OCI-LY1 (cell line): ENCODE measurements around the gene MTCL3.

Source experiments
- CTCF ChIP-seq: fragments of 200-600 bp; sonication (generic), shearing (Covaris generic); IDR thresholded peaks from 2 replicates; pipeline ENCODE4 v1.5.1; 2017; ENCODE audit warnings: mild to moderate bottlenecking, antibody characterized with exemption, low read length, moderate library complexity, mixed read lengths
- EZH2 ChIP-seq: fragments of 200-600 bp; sonication (generic), shearing (Covaris generic); IDR thresholded peaks from 2 replicates; pipeline ENCODE4 v1.8.0; 2017; ENCODE audit warnings: borderline replicate concordance, mixed run types, mild to moderate bottlenecking, antibody characterized with exemption, low read length, moderate library complexity, mixed read lengths

DNA sequence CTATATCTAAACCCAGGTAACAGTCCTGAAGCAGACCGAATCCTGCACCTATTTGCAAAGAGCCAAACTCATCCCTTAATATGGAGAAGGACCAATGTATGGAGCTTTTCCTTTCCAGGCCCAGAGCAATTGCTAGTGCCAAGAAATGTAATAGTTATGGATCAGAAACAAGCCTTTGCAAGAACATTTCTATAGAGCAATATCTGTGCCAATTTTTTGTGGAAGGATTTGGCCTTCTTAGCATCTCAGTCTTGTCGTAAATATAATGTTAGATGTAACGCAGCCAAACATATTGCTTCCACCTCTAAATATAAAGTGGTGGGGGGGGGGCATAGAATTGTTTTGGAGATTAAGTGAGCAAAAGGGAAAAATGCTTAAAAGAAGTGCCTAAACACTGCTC is 62.7 kb downstream of the MTCL3 start:
- TF ChIP-seq CTCF (no peak), EZH2 (no peak)
